GM20000 (cell line): ENCODE data around the gene MCL1.

Source experiments
- DNase-seq: peaks from one replicate; pipeline ENCODE4 v3.0.0; 2012; ENCODE audit warnings: low spot score
- CTCF ChIP-seq: IDR thresholded peaks from 2 replicates; pipeline ENCODE4 v1.5.1; 2012; ENCODE audit warnings: mild to moderate bottlenecking, control low read depth; ENCODE audit errors: extremely low read depth, missing control alignments

MCL1 gene

GRCh38 chr1:150537732-150538684 lies 41.4 kb downstream of the MCL1 start:
- no peak for TF ChIP-seq CTCF
- no peak for DNase-seq

GRCh38 chr1:150536836-150537731 lies 42.3 kb downstream of the MCL1 start:
- no peak for DNase-seq
- no peak for TF ChIP-seq CTCF

GRCh38 chr1:150535511-150536287 lies 43.7 kb downstream of the MCL1 start:
- no peak for TF ChIP-seq CTCF
- no peak for DNase-seq

- no peak for TF ChIP-seq CTCF
- DNase-seq, result no peak
Observed at GRCh38 chr1:150534002-150534401, 45.4 kb downstream of the MCL1 start.

GRCh38 chr1:150532860-150533259 lies 46.5 kb downstream of the MCL1 start:
- DNase-seq, result no peak
- TF ChIP-seq CTCF, result no peak

- DNase-seq, result no peak
- TF ChIP-seq CTCF, result no peak
Observed at GRCh38 chr1:150530491-150531159, 48.8 kb downstream of the MCL1 start.
